NCI-H187 treated with DMSO at 0.1 percent for 48 hours (cell line): ENCODE measurements around the gene SPOCK3.
"Not testable (repeated sequence)": the region's sequence is repeated elsewhere in the genome, so short reads cannot be mapped to it uniquely, and the experiment has no call there.

Experiments
- DNase-seq: peaks from one replicate; lab custom pipeline; 2025; lab: John Stamatoyannopoulos, UW

Gene SPOCK3

DNA sequence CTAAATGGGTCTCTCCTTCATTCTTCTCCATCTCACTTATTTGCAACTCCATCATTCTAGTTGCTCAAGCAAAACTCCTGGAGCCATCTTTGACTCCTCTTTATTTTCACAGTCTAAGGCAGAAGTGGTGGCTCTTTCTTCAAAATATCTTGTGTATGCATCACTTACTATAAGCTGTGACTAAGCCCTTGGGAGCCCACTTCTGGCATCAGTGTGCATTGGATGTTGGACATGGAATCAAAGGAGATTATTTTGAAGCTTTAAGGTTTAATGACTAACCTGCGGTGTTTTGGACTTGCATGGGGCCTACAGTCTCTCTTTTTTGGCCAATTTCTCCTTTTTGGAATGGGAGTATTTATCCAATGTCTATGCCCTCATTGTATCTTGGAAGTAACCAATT, 276.8 kb downstream of the SPOCK3 start:
- DNase-seq: no peak

DNA sequence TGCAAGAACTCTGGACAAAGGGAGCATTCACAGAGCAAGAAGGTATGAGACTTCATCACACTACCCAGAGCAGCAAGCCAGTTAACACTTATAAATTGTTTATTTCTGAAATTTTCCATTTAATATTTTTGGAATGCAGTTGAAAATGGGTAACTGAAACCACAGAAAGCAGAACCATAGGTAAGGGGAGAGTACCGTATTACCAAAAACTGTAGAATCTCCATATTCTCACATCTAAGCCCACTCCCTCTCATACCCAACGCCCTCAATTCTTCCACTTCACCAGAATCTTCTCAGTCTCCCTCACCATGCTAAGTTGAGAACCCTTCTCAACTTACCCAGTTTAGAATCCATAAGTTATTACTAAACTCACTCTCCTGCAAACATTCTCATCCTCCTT, 277.8 kb downstream of the SPOCK3 start:
- DNase-seq: no peak

DNA sequence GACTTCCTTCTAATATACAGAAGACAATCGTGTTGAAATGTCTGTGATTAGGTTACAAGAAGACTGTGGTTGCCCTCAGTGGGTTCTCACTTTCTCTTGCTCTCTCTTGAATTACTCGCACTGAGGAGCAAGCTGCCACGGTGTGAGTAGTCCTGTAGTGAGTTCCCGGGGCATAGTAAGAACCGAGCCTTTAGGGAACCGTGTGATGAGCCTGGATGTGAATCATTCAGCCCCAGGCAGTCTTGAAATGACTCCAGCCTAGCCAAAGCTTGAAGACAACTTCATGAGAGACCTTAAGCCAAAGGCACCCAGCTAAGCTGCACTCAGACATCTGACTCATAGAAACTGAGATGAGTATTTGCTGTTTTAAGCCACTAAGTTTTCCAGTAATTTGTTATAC, 292.7 kb downstream of the SPOCK3 start:
- no peak for DNase-seq

DNA sequence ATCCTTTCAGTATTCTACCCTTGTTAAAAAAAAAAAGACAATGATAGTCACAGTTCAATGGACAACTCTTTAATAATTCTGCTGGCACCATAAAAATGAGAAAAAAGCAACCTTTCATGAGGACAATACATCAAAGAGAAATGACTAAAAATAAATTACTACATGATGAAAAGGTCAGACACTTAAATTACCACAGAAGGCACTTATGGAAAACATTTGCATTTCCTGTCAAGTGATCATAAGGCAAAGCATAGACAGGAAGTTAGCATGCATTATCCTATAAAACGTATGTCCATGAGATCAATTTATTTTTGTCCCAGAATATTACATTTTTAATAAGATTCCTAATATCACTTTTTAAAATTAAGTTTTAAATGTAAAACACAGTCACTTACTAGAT, 303.8 kb downstream of the SPOCK3 start:
- no peak for DNase-seq

DNA sequence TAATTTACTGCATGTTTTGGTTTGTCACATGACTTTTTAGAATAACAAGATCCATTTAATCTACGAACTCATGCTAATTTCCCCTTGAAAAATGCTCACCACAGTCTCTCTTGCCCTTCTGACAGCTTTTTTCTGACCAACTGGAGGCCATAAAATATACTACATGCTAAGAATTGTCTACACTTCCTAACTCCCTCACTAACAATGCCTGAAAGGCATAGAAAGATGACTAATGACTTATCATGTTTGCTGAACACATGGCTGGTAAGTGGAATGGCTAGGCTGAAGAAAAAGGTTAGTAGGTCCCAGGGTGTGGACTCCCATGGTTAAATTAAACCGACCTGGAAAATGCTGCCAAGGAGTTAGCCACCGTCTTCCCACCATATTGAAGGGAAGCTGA, 309.9 kb downstream of the SPOCK3 start:
- DNase-seq: no peak

DNA sequence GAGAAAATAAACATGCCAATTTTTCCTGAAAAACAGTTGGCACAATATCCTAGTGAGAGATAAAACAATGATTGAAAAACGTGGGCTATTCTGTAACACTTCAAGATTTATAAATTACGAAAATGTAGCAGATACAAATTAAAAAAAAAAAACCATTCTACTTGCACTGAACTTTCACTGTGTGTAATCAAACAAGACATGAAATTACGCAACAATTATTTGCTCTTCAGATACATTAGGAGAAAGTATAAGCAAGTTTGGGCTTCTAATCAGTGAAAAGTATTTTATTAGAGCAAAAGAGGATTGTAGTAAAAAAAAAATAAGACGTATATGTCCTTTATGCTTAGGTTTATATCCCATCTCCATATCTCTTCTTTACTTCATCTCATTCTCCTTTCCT, 320.4 kb downstream of the SPOCK3 start:
- no peak for DNase-seq

DNA sequence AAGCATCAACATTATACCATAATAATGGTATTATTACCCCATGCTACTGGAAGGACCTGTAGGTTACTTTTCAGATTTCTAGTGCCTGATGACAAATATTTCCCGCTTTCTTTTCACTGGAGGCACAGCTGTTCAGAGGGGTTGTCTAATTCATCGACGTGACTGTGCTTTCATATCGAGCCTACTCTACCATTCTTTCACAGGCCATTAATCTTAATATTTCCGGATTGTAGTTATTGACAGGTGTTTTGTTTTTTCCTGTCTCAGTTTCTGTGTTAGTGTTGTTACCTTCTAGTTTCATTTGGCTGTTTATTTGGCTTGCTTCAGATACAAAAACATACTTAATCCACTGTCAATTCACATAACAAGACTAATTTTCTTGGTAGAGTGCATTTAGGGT, 330.9 kb downstream of the SPOCK3 start:
- DNase-seq: no peak

DNA sequence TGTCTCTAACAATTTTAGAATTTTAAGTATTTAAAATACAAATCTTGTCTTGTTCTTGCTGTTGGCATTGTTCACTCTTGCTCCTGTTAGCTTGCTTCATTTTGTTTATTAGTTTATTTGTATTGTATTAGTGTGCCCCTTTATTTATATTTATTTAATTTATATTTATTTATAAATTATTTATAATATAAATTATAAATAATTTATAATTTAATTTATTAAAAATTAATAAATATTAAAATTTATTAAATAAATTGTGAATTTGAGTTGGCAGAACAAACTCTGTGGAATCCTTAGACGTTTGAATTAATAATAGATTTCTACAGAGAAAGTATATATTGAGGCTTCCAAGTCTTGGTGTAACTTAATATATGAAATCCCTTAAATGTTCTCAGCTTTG, 331.4 kb downstream of the SPOCK3 start:
- DNase-seq: no peak

DNA sequence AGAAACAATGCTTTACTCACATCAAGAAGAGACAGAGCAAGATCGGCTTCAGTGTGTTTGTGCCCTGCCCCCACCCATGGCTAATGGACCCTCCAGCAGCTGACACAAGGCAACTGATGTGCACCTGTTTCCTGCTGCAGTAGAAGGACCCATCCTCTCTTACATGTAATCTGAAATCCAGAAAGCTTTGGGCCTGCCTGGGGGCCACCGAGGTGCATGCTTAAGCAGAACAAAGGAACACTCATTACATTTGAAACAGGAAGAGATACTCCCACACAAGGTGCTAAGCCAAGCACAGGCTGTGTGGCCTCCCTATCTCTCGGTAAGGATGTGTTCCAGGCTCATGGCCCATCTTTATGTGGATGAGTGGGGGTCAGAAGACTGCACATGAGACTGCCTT, 338.0 kb downstream of the SPOCK3 start:
- no peak for DNase-seq

DNA sequence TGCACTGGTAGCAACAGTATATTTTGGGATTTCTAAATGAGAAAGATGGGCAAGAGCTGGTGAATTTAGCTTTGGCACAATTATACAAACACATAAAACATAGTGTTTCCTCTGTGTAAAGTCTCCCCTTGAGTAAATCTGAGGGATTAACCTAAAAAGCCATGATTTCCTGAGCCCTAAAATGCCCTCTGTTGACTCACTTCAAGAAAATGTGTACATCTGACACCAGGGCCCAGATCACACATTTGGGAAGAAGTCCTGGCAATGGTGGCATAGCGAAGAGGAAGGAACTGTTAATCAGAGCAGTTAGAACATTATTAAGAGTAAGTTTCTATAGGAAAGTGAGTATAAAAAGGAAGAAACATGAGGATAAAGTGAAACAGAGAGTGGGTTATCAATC, 338.5 kb downstream of the SPOCK3 start:
- DNase-seq: no peak

DNA sequence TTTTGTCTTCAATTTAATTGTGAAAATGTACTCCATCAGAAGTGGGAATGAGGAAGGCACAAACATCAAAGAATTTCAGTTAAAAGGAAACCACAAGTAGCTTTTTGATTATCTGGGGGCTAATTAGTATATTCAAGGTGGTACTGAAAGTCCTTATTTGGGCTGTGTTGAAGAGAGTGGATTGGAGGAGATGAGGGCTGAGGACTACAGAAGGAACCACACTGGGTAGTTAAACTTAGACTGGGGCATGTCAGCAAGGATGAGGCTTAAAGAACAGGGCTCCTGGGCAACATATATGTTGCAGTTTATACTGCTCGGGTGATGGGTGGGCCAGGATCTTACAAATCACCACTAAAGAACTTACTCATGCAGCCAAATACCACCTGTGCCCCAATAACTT, 346.8 kb downstream of the SPOCK3 start:
- no peak for DNase-seq

DNA sequence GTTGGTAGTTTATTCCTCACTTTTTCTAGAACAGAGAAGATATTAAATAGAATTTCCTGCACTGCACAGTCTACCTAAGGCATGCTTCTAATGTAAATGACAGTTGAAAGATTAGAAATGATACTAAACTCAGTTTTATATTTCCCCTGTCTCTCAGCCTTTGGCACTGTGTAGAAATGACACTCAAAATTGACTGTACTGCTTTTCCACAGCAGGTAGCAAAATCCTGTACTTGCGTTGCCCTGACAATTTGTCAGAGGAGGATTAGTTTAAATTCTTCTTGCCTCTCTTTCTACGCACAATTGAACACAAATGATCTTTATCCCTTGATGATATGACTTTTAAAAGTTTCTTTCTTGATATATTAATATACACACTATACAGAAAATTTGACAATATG, 347.6 kb downstream of the SPOCK3 start:
- no peak for DNase-seq

DNA sequence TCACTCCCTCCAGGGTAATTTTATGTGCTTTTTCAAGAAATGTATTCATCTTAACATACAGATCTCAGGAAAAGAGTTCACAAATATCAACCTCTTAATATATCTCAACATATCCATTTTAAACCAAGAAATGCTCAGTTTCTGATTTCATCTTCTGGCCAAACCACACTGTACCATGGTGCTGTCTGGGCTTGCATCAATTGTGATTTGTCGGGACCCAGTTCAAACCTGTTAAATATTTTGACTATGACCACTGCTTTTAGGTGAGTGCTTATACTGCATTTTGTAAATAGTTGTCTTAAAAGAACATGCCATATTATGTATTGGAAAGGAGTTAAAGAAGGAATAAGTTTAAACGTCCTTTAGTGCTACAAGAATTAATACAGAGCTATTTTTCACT, 352.1 kb downstream of the SPOCK3 start:
- no peak for DNase-seq

DNA sequence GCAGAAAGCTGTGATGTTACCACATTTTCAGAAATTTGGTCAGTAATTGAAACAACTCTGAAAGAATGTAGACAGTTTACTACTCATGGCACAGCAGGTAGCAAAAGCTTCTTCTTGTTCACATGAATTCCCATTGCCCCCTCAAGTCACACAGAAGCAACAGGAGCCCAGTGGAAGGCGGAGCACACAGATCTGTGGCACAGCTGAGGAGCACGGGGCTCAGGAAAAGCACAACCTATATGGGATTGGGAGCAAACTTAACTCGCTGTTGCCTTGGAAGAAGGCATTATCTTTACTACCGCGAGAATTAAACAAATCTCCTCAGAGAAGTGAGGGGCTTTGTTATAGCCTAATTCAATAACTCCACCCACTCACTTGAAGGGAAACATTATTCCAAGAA, 358.5 kb downstream of the SPOCK3 start:
- no peak for DNase-seq

DNA sequence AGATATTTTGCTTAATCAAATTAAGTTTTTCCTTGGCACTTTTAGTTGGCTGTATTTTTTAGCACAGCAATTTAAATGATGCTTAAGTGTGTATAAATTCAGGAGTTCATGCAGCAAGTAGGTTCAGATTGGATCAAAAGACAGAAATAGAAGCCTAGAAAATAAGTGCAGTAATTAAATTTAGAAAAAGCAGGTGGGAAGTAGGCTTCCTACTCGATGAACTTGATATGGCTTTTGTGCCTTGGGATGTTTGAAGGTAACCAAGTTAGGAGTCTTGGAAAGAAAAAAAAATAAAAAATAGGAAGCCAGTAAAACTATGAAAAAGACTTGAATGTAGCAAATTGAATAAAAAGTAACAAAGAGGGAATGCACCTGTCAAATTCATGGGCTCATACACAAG, 372.3 kb downstream of the SPOCK3 start:
- DNase-seq: no peak

DNA sequence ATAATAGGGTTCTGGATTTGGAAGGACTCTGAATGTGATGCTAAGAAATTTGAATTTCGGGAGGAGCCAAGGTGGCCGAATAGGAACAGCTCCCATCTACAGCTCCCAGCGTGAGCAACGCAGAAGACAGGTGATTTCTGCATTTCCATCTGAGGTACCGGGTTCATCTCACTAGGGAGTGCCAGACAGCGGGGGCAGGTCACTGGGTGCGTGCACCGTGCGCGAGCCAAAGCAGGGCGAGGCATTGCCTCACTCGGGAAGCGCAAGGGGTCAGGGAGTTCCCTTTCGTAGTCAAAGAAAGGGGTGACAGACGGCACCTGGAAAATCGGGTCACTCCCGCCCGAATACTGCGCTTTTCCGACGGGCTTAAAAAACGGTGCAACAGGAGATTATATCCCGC, 383.9 kb downstream of the SPOCK3 start:
- DNase-seq: not testable (repeated sequence)

DNA sequence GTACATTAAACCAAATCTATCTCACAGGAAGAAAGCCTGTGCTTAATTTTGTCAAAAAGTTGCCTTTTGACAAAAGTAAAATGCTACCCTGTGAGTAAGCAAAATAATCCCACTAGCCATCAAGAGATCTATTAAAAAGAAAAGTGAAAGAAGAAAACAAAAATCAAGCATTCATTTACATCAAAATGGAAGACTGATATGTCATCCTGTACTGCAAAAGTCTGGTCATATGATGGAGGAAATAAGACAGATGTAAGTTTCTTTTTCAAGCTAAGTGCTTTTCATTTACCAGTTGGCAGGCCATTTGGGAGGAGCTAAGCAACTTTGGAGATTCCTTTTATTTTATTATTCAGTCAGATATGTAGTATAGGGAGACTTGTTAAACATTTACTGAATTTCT, 387.4 kb downstream of the SPOCK3 start:
- no peak for DNase-seq

DNA sequence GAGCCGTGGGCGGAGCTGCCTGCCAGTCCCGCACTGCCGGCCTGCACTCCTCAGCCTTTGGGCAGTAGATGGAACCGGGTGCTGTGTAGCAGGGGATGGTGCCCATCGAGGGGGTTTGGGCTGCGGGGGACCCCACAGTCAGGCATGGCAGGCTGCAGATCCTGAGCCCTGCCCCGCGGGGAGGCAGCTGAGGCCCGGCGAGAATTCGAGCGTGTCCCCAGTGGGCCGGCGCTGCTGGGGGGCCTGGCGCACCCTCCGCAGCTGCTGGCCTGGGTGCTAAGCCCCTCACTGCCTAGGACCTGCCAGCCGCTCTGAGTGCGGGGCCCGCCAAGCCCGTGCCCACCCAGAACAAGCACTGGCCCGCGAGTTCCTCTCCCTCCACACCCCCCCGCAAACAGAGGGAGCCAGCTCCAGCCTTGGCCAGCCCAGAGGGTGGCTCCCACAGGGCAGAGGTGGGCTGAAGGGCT, 391.5 kb downstream of the SPOCK3 start:
- DNase-seq: no peak

DNA sequence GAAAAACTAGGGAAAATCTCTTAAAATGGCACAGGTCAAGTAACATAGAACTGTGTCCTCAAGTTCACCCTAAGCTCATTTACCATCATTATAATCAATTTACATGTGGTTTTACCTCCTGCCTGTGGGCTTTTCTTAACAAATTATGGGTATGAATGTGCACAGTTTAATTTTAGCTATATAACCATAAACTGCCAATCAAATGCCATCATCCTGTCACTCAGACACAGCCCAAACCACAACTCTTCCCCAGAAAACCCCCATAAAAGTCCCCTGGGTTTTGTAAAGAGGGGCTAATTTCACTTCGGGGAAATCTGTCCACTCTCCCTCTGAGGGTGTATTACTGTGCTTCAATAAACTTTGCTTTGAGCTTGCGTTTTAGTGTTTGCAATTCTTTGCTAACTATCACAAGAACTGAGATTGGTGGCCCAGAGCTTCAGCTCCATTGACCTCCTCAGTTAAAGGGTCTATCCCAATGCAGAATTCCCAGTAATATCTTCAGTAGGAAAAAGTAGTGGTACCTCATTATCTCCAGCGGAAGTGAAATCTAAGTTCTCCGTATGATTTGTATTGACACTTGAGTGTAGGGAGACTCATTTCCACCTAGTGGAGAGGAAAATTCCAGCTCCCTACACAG, 394.6 kb downstream of the SPOCK3 start:
- no peak for DNase-seq

DNA sequence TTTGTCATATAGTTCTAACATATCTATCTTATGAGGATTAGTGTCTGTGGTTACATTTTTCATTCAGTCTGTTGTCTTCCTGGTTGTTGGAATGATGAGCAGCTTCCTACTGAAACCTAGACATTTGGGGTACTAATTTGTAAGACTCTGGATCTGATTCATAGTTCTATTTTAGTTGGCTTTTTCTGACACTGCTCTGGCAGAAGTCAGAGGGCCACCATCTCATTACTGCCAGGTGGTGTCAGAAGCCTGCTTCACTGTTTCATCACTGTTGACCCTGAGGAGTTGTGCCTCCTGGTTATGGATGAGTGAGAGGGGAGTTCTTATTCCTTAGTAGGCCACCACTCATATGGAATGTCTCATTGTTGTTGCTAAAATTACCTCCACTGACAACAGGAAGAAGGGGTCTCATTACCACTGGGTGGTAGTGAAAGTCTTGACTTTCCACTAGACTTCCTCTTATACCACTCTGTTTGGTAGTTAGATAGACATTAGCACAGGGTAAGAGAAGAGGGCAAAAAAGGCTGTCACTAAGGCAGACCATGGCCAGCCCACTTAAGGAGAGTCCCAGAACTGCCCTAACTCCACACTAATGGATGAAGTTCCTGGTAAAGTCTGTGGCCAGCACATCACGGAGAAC, 395.2 kb downstream of the SPOCK3 start:
- no peak for DNase-seq

DNA sequence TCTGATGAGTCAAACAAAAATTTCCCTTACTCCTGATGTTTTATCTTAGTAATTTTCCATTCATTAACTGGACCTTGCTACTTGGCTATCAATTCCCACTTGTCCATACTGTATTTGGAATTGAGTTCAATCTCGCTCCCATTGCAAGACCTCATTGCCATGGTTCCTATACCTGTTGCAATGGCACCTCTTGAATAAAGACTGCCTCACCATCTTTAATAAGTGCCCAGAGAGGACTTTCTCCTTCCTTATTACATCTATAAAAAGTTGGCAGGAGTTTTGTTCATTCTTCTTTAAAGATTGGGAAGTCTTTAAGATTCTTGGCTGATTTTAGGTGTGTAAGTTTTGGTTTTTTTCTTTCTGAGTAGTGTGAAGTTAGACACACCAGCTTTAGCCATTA, 397.4 kb downstream of the SPOCK3 start:
- DNase-seq: no peak

DNA sequence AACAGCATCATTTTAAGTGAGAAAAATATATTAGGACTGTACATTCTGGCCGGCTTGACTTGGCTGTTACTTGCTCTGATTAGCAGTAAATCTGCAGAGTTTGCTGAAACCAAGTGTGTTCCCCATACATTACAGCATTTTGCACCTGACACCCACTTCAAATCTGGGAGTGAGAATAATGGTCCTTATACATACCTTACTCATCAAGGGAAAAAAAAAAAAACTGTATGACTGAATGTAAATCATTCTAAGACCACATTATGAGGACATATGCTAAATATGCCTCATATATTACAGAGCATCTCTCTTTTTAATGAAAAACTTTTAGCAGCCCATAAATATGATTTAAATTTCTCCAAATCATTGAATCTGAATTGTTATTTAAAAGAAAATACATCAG, 406.7 kb downstream of the SPOCK3 start:
- no peak for DNase-seq

DNA sequence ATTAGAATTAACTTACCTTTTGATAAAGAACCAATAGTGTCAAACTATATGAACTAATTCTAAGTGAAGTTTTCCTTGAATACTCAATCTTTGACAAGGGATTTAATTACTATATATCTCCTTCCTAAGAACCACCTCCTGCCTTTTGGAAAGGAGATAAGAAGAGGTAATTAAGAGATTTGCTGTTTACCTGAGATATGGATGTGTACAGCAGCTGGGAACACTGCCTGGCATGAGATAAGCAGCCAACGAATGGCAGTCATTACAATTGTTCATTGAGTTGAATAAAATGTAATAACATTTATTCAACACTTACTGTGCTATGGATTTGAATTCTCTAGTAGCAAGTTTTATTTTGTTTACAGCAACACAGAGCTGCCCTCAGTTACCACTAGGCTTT, 407.1 kb downstream of the SPOCK3 start:
- DNase-seq: no peak

DNA sequence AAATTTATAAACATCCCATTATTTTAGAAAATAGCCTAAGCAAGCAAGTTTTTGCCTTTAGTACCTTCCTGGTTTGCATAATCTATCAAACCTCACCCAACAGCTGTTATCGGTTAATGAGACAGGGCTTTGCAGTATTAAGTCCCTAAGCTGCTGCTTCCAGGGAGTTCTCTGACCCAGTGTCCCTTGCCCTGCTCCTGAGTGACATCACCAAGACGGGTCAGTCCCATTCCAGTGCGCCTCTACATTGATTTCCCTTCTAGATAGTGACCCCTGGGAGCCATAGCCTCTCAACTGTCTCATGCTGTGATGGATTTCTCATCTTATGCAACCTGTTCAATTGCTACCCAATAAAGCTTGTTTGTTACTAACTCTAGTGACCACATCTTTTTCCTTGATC, 410.4 kb downstream of the SPOCK3 start:
- no peak for DNase-seq
